Measurements from ENCODE around the gene KCND2.

Gene KCND2

DNA sequence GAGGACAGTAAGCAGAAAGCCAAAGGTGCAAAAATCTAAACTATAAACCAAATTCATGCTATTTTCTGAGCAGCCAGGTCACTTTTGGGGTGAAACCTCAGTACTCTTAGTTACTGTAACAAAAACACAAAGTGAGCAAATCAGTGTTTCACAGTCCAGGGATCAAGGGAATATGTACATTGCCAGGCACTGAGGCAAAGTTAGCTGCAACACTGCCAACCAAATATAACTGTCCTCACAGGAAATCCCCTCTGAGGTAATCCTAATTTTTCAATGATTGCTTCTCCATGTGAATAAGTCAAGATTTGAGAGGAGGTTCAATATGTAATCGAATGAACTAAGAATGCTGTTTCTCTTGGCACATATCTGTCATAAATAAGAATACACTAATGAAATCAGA lies 355.3 kb downstream of the KCND2 start:
- TF ChIP-seq, protein P1, sequence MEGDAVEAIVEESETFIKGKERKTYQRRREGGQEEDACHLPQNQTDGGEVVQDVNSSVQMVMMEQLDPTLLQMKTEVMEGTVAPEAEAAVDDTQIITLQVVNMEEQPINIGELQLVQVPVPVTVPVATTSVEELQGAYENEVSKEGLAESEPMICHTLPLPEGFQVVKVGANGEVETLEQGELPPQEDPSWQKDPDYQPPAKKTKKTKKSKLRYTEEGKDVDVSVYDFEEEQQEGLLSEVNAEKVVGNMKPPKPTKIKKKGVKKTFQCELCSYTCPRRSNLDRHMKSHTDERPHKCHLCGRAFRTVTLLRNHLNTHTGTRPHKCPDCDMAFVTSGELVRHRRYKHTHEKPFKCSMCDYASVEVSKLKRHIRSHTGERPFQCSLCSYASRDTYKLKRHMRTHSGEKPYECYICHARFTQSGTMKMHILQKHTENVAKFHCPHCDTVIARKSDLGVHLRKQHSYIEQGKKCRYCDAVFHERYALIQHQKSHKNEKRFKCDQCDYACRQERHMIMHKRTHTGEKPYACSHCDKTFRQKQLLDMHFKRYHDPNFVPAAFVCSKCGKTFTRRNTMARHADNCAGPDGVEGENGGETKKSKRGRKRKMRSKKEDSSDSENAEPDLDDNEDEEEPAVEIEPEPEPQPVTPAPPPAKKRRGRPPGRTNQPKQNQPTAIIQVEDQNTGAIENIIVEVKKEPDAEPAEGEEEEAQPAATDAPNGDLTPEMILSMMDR (IDR thresholded peaks at IDR 0.05), result no peak

DNA sequence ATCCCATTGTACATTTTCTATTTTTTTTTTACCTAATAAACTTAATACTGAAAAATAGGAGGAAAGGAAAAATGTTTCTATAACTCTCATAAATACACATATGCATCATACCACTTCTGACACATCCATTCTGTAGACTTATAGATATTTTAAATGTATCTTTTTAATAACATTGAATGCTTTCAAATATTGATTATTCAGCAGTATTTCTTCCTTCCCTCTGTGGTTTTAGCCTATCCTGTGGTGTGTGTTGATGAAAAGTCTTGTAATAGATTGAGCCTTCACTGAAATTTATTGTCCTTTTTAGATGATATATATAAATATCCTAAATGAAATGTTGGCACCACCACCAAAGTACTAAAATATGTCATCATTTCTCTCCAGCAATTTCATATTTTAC lies 366.9 kb downstream of the KCND2 start:
- TF ChIP-seq, protein P1 (IDR thresholded peaks at IDR 0.05), result no peak

DNA sequence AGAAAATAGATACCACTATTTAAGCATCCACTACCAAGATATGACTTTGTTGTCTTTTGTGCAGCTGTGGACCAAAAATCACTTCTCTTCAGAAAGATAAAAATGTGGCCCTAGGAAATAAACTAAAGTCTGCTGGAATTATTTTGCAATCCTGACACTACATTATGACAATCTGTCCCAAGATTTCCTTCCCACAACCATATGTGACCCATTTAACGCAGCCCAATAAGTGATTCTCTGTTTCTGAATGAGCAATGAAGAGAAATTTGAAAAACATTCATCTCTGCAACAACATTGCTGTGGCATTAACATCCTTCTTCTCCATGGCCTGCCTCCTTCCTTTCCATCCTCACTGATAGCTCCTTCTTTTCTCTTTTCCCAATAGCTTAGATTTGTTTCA lies 373.0 kb downstream of the KCND2 start:
- TF ChIP-seq, protein P1 (IDR thresholded peaks at IDR 0.05), result no peak

DNA sequence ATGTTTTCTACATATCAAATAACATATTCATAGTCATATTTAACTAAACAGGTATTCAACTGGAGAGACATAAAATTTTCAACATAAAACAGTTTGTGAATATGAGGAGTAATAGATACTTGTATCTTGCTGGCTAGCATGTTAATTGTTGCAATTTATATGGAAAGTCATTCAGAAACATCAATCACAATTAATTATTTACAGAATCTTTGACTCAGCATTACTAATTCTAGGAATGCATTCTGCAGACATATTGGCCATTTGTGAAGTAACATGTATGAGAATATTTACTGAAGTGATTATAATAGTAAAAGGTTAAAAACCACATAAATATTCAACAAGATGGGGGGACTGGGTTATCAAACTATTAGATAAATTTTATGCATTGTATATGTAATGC lies 381.3 kb downstream of the KCND2 start:
- TF ChIP-seq, protein P1 (IDR thresholded peaks at IDR 0.05), result no peak

DNA sequence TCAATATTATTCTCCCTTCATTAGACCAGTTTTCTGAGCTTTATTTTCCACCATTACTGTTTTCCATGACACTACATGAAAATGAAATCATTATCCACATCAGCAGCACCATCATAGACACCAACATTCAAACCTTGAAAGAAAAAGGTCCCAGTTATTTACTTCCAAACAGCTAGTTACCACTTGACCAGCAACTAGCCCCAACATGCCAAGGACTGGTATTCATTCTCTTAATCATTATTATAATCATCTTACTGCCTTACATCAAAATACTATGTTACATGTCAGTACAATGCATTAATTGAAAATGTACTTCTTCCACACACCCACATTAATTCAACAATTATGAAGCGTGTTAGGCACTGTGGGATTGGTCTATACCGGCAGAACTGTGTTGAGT lies 385.5 kb downstream of the KCND2 start:
- TF ChIP-seq, protein P1 (IDR thresholded peaks at IDR 0.05), result no peak

DNA sequence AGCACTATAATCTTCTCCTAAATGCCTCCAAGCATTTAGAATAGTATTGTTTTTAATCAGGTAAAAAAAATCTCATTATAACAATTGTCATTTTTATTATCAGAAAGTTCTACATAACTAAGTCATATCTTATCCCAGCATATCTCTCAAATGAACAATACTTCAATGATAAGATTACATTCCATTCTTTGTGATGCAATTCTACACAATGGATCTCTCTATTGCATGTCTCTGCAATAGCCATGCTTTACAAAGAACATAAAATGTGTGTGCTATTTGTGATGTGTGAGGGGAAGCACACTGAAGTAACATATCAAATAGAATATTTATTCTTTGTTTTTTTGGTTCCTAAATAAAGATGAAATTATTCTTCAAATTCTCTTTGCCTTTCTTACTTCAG lies 389.3 kb downstream of the KCND2 start:
- TF ChIP-seq, protein P1 (IDR thresholded peaks at IDR 0.05), result no peak

DNA sequence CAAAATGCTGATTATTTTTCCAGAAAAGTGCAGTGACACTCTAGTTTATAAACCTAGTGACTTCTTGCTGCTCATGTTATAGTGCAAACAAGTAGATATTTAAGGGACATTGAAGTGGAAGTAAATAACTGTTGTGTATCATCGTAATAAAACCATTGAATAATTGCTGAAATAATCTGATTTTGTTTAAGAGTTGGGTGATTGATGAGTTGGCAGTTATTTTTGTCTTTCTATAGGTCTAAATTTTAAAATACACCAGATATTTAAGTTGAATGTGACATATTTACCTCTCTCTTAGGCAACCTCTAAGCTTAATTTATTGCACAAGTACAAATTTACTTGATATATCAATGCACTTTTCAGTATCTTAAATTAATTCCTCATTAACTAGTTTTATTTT lies 392.1 kb downstream of the KCND2 start:
- TF ChIP-seq, protein P1 (IDR thresholded peaks at IDR 0.05), result no peak

DNA sequence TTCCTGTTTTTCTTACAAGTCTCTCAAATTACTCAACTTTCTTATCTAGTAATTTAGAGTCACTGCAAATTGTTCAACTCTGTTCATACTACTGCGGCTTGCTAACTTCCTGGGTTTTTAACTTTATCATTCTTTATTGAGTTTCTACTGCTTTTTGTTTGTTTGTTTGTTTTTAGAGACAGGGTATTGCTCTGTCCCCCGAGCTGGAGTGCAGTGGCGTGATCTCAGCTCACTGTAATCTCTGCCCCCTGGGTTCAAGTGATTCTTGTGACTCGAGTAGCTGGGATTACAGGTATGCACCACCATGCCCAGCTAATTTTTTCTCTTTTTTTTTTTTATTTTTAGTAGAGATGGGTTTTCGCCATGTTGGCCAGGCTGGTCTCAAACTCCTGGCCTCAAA lies 402.1 kb downstream of the KCND2 start:
- TF ChIP-seq, protein P1 (IDR thresholded peaks at IDR 0.05), result no peak
